Kidney tubule cell (primary cell): Measurements from ENCODE around the gene SEC61B.
"Not testable (repeated sequence)": the region's sequence is repeated elsewhere in the genome, so short reads cannot be mapped to it uniquely, and the experiment has no call there.

Experiments
- DNase-seq: peaks from one replicate; pipeline ENCODE4 v3.0.0-alpha.2; 2018; ENCODE audit warnings: low spot score

SEC61B gene

GRCh38 chr9:99192786-99193465, 29.2 kb upstream of the SEC61B start:
- no peak for DNase-seq

- no peak for DNase-seq
These were observed 28.6 kb upstream of the SEC61B start for GRCh38 chr9:99193466-99193821.

GRCh38 chr9:99196484-99196883, 25.6 kb upstream of the SEC61B start:
- not testable (repeated sequence) for DNase-seq

- no peak for DNase-seq
These were observed 24.9 kb upstream of the SEC61B start for GRCh38 chr9:99197124-99197630.

GRCh38 chr9:99197987-99198386, 24.1 kb upstream of the SEC61B start:
- DNase-seq, result no peak

- DNase-seq, result no peak
These were observed 22.0 kb upstream of the SEC61B start for GRCh38 chr9:99199938-99200539.

GRCh38 chr9:99201603-99202002, 20.5 kb upstream of the SEC61B start:
- no peak for DNase-seq

- DNase-seq, result no peak
These were observed 11.5 kb upstream of the SEC61B start for GRCh38 chr9:99210572-99210971.

GRCh38 chr9:99211746-99212145, 10.3 kb upstream of the SEC61B start:
- DNase-seq, result no peak

- no peak for DNase-seq
These were observed 8.9 kb upstream of the SEC61B start for GRCh38 chr9:99213197-99213596.

GRCh38 chr9:99216073-99216472, 6.0 kb upstream of the SEC61B start:
- DNase-seq, result no peak

- DNase-seq, result no peak
These were observed 2.1 kb upstream of the SEC61B start for GRCh38 chr9:99220011-99220410.

- peak; percentile 3 for DNase-seq
These were observed 839 bp upstream of the SEC61B start for GRCh38 chr9:99221266-99221620.

GRCh38 chr9:99222416-99223270, 561 bp downstream of the SEC61B start:
- DNase-seq, result no peak

- no peak for DNase-seq
These were observed 2.4 kb downstream of the SEC61B start for GRCh38 chr9:99224445-99224844.

GRCh38 chr9:99226054-99226453, 4.0 kb downstream of the SEC61B start:
- DNase-seq, result no peak

GRCh38 chr9:99230206-99230605, 8.1 kb downstream of the SEC61B start:
- DNase-seq, result no peak

- DNase-seq, result peak; percentile 11
These were observed 9.6 kb downstream of the SEC61B start for GRCh38 chr9:99231711-99232110.

GRCh38 chr9:99234618-99235017, 12.5 kb downstream of the SEC61B start:
- no peak for DNase-seq

GRCh38 chr9:99235069-99235468, 13.0 kb downstream of the SEC61B start:
- no peak for DNase-seq

- DNase-seq, result no peak
These were observed 14.0 kb downstream of the SEC61B start for GRCh38 chr9:99235926-99236634.

- no peak for DNase-seq
These were observed 15.3 kb downstream of the SEC61B start for GRCh38 chr9:99237356-99237755.
